OCI-LY7 (cell line): ENCODE data around the gene IL1RN. TPM values are rescaled to one million over a fixed set of nuclear protein-coding genes. Genes with fewer than 3 reads are reported as not detected.

ENCODE experiments used
- BruUV-seq: library from RNA; stranded (reverse); fragments of 400-500 nt; replicated peaks from 2 replicates; lab custom pipeline; 2021; lab: Mats Ljungman, UMichigan
- CTCF ChIA-PET: fragments of 300-600 bp; sonication (Branson Sonifier 250); formaldehyde crosslinking; loops from one replicate; lab custom pipeline; 2022; ENCODE audit warnings: antibody characterized with exemption; ENCODE audit not compliant: unreplicated experiment; lab: Charles Lee
- POLR2A ChIA-PET: fragments of 300-600 bp; sonication (Branson Sonifier 250); formaldehyde crosslinking; loops from one replicate; lab custom pipeline; 2022; ENCODE audit warnings: antibody characterized with exemption; lab: Charles Lee
- DNase-seq: peaks from one replicate; pipeline ENCODE4 v3.0.0-alpha.2; 2015; ENCODE audit warnings: low spot score
- H2AFZ ChIP-seq: fragments of 200-600 bp; sonication (generic), shearing (Covaris generic); 2 replicates; pipeline ENCODE4 v1.6.1; 2014; ENCODE audit warnings: mild to moderate bottlenecking, antibody characterized with exemption, low read length, moderate library complexity
- H3K27ac ChIP-seq: fragments of 200-600 bp; sonication (generic); 2 replicates; pipeline ENCODE4 v1.5.1; 2014; ENCODE audit warnings: mixed run types, low read depth, mild to moderate bottlenecking, moderate library complexity, low read length, inconsistent platforms; ENCODE audit not compliant: poor library complexity, severe bottlenecking
- H3K36me3 ChIP-seq: fragments of 200-600 bp; sonication (generic); 2 replicates; pipeline ENCODE4 v1.6.1; 2014; ENCODE audit warnings: mild to moderate bottlenecking, antibody characterized with exemption, low read length, moderate library complexity, mixed read lengths; ENCODE audit not compliant: insufficient read depth
- H3K4me1 ChIP-seq: fragments of 200-600 bp; sonication (generic); 2 replicates; pipeline ENCODE4 v1.5.1; 2014; ENCODE audit warnings: mild to moderate bottlenecking, low read length; ENCODE audit not compliant: insufficient read depth, poor library complexity, severe bottlenecking
- H3K4me2 ChIP-seq: fragments of 200-600 bp; sonication (generic); 2 replicates; pipeline ENCODE4 v1.6.1; 2014; ENCODE audit warnings: mild to moderate bottlenecking, low read length
- H3K4me3 ChIP-seq: fragments of 200-600 bp; sonication (generic); 2 replicates; pipeline ENCODE4 v1.5.1; 2014; ENCODE audit warnings: mild to moderate bottlenecking, low read depth, low read length; ENCODE audit not compliant: poor library complexity, severe bottlenecking
- H3K79me2 ChIP-seq: fragments of 200-600 bp; sonication (generic); 2 replicates; pipeline ENCODE4 v1.6.1; 2016; ENCODE audit warnings: low read depth, mild to moderate bottlenecking, low read length, moderate library complexity, mixed read lengths; ENCODE audit not compliant: insufficient read depth
- H3K9me2 ChIP-seq: fragments of 200-600 bp; sonication (generic); 2 replicates; pipeline ENCODE4 v1.6.1; 2016; ENCODE audit warnings: mild to moderate bottlenecking, low read length, mixed read lengths; ENCODE audit not compliant: insufficient read depth
- H3K9me3 ChIP-seq: fragments of 200-600 bp; sonication (generic); 2 replicates; pipeline ENCODE4 v1.6.1; 2014; ENCODE audit warnings: mild to moderate bottlenecking, mixed run types, low read length, mixed read lengths
- H4K20me1 ChIP-seq: fragments of 200-600 bp; sonication (generic); 2 replicates; pipeline ENCODE4 v1.6.1; 2014; ENCODE audit warnings: mild to moderate bottlenecking, antibody characterized with exemption, low read length, moderate library complexity, mixed read lengths; ENCODE audit not compliant: insufficient read depth
- EZH2phosphoT487 ChIP-seq: fragments of 200-600 bp; sonication (generic); IDR thresholded peaks from 2 replicates; pipeline ENCODE4 v1.6.1; 2018; ENCODE audit warnings: low read depth, borderline replicate concordance, mild to moderate bottlenecking, mixed run types, antibody characterized with exemption, low read length, moderate library complexity, mixed read lengths
- intact Hi-C: fragments of 100-400 bp; cut with micrococcal nuclease; formaldehyde crosslinking; loops from one replicate; pipeline ENCODE4 v1.10.0; 2022; ENCODE audit not compliant: unreplicated experiment
- total RNA-seq, 2 experiments: library from RNA; depleted of rRNA in 1 of 2; stranded (reverse); fragments of >200 nt in 1 of 2; shearing (Covaris generic) in 1 of 2; gene quantifications; 2 replicates each; pipeline ENCODE4 v1.2.3, GENCODE V29; 2014 to 2022
- TF ChIP-seq, protein P1 (sequence below): fragments of 200-600 bp; sonication (generic); conservative IDR thresholded peaks from 2 replicates; pipeline ENCODE4 v1.5.1; 2014; ENCODE audit warnings: mild to moderate bottlenecking, antibody characterized with exemption, low read length, moderate library complexity, mixed read lengths

The IL1RN gene
- total RNA-seq, 2 experiments from 2014 or later = not detected

- H3K9me2 ChIP-seq = no peaks in the 10 kb centered on the region
- no peak overlapping the region for H2AFZ ChIP-seq
- no peaks in the 10 kb centered on the region for H3K36me3 ChIP-seq
- no peaks in the 10 kb centered on the region for H3K9me3 ChIP-seq
- no TSS peak for BruUV-seq
- TF ChIP-seq, protein P1, sequence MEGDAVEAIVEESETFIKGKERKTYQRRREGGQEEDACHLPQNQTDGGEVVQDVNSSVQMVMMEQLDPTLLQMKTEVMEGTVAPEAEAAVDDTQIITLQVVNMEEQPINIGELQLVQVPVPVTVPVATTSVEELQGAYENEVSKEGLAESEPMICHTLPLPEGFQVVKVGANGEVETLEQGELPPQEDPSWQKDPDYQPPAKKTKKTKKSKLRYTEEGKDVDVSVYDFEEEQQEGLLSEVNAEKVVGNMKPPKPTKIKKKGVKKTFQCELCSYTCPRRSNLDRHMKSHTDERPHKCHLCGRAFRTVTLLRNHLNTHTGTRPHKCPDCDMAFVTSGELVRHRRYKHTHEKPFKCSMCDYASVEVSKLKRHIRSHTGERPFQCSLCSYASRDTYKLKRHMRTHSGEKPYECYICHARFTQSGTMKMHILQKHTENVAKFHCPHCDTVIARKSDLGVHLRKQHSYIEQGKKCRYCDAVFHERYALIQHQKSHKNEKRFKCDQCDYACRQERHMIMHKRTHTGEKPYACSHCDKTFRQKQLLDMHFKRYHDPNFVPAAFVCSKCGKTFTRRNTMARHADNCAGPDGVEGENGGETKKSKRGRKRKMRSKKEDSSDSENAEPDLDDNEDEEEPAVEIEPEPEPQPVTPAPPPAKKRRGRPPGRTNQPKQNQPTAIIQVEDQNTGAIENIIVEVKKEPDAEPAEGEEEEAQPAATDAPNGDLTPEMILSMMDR = no peak
- no peak for TF ChIP-seq EZH2phosphoT487
- no peaks in the 10 kb centered on the region for H3K79me2 ChIP-seq
- H3K4me2 ChIP-seq = no peak overlapping the region
- H4K20me1 ChIP-seq = no peaks in the 10 kb centered on the region
- no peak overlapping the region for H3K4me3 ChIP-seq
- intact Hi-C loops = no loop called here
- no peak for DNase-seq
- H3K27ac ChIP-seq = no peak overlapping the region
- CTCF ChIA-PET = no interaction called here
- no peaks in the 10 kb centered on the region for H3K4me1 ChIP-seq
- POLR2A ChIA-PET = interaction anchor here (1.2 kb wide), 1 partner anchor 18 kb away, joined by 3 read pairs; no protein-coding TSS in a partner anchor
These were observed 29.4 kb upstream of the IL1RN start for GRCh38 chr2:113098041-113098440.

DNA sequence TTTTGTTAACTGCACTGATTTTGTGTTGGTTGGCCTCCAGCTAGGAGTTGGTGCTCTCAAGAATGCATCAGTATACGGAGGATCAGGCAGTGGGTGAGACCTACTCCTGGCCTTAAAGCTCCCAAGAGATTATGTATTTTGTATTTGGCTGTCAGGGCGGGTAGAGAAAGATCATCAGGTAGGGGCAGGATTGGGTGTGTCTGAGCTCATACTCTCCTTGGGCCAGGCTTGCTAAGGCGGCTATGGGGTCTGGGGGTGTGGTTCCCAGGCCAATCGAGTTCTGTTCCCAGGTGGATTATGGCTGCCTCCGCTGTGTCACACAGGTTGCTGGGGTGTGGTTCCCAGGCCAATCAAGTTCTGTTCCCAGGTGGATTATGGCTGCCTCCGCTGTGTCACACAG is 28.9 kb upstream of the IL1RN start:
- no peak overlapping the region for H3K4me3 ChIP-seq

DNA sequence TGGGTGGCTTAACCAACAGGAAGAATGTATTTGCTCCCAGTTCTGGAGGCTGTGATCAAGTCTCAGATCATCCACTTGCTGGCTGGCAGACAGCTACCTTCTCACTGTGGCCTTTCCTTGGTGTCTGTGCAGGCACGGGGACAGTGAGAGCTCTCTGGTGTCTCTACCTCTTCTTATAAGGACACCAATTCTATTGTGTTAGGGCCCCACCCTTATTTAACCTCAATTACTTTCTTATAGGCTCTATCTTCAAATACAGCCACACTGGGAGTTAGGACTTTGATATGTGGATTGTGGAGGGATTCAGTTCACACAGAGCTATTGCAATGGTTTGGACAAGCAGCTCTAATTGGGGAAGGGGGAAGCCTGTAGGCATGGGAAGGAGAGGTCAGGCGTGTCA is 25.3 kb upstream of the IL1RN start:
- Histone ChIP-seq H3K4me1 (no peaks in the 10 kb centered on the region), H3K4me3 (no peak overlapping the region), H3K4me2 (no peak overlapping the region), H3K9me2 (no peaks in the 10 kb centered on the region), H2AFZ (no peak overlapping the region), H3K36me3 (no peaks in the 10 kb centered on the region), H3K27ac (no peak overlapping the region), H4K20me1 (no peaks in the 10 kb centered on the region), H3K79me2 (no peaks in the 10 kb centered on the region), H3K9me3 (no peaks in the 10 kb centered on the region)
- BruUV-seq = no TSS peak
- ChIA-PET POLR2A (no interaction called here), CTCF (no interaction called here)
- no peak for TF ChIP-seq EZH2phosphoT487
- TF ChIP-seq, protein P1 = no peak
- intact Hi-C loops = no loop called here
- DNase-seq = no peak

More for the DNA sequence above, 28.9 kb upstream of the IL1RN start:
- H3K9me3 ChIP-seq = no peaks in the 10 kb centered on the region
- H3K36me3 ChIP-seq = no peaks in the 10 kb centered on the region
- no peaks in the 10 kb centered on the region for H3K79me2 ChIP-seq
- no peaks in the 10 kb centered on the region for H3K4me1 ChIP-seq
- no peak for TF ChIP-seq EZH2phosphoT487
- TF ChIP-seq, protein P1 = no peak
- no peak overlapping the region for H3K4me2 ChIP-seq
- CTCF ChIA-PET = no interaction called here
- intact Hi-C loops = no loop called here
- POLR2A ChIA-PET = interaction anchor here (1.2 kb wide), 1 partner anchor 19 kb away, joined by 3 read pairs; no protein-coding TSS in a partner anchor
- no peaks in the 10 kb centered on the region for H3K9me2 ChIP-seq
- DNase-seq = no peak
- no peak overlapping the region for H2AFZ ChIP-seq
- BruUV-seq = no TSS peak
- no peak overlapping the region for H3K27ac ChIP-seq
- H4K20me1 ChIP-seq = no peaks in the 10 kb centered on the region
